ENCODE results near the gene SDHAF2. TPM values are rescaled to one million over a fixed set of nuclear protein-coding genes. Genes with fewer than 3 reads are reported as not detected.

SDHAF2 gene
- total and polyA plus RNA-seq, 2 of the 13 experiments (the other 11 are each of a cell fraction or from before 2014, with no cell fraction given): 44.2 to 70.4 TPM

DNA sequence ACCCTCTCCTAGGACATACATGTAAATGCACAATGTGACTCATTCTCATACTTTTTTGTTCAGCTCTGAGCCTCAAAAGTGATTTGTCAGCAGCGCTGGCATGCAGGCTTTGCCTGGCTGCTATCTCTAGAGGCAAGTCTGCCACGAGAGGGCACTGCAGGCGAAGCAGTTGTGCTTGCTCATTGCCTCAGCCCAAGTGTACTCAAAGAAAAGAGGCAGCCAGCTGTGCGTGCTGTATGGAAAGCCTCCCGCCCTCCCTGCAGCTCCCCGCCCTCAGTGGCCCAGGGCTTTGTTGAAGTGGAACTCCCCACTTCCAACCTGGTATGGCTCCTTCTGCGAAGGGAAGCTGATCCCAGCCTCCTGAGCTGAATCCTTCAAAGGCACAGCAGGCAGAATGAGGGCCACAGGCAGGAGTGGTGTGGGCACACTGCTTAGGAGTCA is 16.3 kb downstream of the SDHAF2 start (continued):
- TF ChIP-seq ZNF501 (CRISPR knock-in tag; IDR thresholded peaks at IDR 0.05) (peak; percentile 59), HNF4G (IDR thresholded peaks at IDR 0.05; ENCODE audit: borderline replicate concordance, low read depth, low read length) (no peak), HNF4G (CRISPR knock-in tag; IDR thresholded peaks at IDR 0.05; ENCODE audit: borderline replicate concordance, low read depth) (no peak), THAP11 (CRISPR knock-in tag; IDR thresholded peaks at IDR 0.05) (no peak), HDAC2 (CRISPR knock-in tag; IDR thresholded peaks at IDR 0.05) (peak; percentile 28; the same call in 1 of the 2 replicates), MAFK (conservative IDR thresholded peaks at IDR 0.05 in 1 of 2, IDR thresholded peaks at IDR 0.05 in 1 of 2; ENCODE audit: low read length in 2 of 2) (peak; percentile 91 to 97), HNRNPH1 (optimal IDR thresholded peaks at IDR 0.05; ENCODE audit: low read depth, low read length) (no peak), SSRP1 (CRISPR knock-in tag; IDR thresholded peaks at IDR 0.05) (no peak), CBX5 (CRISPR knock-in tag; IDR thresholded peaks at IDR 0.05; ENCODE audit: borderline replicate concordance) (peak; percentile 62; the same call in 1 of the 2 replicates), ZNF446 (CRISPR knock-in tag; IDR thresholded peaks at IDR 0.05) (no peak), HMG20B (CRISPR knock-in tag; conservative IDR thresholded peaks at IDR 0.05) (no peak), ZNF350 (CRISPR knock-in tag; IDR thresholded peaks at IDR 0.05; ENCODE audit: borderline replicate concordance, low read depth) (peak; percentile 30; the same call in 1 of the 2 replicates), ZFYVE20 (CRISPR knock-in tag; IDR thresholded peaks at IDR 0.05; ENCODE audit: borderline replicate concordance, low read depth) (no peak)
- TF ChIP-seq, protein P1, sequence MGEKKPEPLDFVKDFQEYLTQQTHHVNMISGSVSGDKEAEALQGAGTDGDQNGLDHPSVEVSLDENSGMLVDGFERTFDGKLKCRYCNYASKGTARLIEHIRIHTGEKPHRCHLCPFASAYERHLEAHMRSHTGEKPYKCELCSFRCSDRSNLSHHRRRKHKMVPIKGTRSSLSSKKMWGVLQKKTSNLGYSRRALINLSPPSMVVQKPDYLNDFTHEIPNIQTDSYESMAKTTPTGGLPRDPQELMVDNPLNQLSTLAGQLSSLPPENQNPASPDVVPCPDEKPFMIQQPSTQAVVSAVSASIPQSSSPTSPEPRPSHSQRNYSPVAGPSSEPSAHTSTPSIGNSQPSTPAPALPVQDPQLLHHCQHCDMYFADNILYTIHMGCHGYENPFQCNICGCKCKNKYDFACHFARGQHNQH (CRISPR knock-in tag; IDR thresholded peaks at IDR 0.05): no peak
- TF ChIP-seq, protein P2, sequence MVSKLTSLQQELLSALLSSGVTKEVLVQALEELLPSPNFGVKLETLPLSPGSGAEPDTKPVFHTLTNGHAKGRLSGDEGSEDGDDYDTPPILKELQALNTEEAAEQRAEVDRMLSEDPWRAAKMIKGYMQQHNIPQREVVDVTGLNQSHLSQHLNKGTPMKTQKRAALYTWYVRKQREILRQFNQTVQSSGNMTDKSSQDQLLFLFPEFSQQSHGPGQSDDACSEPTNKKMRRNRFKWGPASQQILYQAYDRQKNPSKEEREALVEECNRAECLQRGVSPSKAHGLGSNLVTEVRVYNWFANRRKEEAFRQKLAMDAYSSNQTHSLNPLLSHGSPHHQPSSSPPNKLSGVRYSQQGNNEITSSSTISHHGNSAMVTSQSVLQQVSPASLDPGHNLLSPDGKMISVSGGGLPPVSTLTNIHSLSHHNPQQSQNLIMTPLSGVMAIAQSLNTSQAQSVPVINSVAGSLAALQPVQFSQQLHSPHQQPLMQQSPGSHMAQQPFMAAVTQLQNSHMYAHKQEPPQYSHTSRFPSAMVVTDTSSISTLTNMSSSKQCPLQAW (CRISPR knock-in tag; IDR thresholded peaks at IDR 0.05): 0 out of 2 replicates have a peak, but pooled peaks have one; percentile 46
- TF ChIP-seq, protein P3, sequence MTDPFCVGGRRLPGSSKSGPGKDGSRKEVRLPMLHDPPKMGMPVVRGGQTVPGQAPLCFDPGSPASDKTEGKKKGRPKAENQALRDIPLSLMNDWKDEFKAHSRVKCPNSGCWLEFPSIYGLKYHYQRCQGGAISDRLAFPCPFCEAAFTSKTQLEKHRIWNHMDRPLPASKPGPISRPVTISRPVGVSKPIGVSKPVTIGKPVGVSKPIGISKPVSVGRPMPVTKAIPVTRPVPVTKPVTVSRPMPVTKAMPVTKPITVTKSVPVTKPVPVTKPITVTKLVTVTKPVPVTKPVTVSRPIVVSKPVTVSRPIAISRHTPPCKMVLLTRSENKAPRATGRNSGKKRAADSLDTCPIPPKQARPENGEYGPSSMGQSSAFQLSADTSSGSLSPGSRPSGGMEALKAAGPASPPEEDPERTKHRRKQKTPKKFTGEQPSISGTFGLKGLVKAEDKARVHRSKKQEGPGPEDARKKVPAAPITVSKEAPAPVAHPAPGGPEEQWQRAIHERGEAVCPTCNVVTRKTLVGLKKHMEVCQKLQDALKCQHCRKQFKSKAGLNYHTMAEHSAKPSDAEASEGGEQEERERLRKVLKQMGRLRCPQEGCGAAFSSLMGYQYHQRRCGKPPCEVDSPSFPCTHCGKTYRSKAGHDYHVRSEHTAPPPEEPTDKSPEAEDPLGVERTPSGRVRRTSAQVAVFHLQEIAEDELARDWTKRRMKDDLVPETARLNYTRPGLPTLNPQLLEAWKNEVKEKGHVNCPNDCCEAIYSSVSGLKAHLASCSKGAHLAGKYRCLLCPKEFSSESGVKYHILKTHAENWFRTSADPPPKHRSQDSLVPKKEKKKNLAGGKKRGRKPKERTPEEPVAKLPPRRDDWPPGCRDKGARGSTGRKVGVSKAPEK (CRISPR knock-in tag; IDR thresholded peaks at IDR 0.05; ENCODE audit: borderline replicate concordance): no peak
- TF ChIP-seq, protein P4, sequence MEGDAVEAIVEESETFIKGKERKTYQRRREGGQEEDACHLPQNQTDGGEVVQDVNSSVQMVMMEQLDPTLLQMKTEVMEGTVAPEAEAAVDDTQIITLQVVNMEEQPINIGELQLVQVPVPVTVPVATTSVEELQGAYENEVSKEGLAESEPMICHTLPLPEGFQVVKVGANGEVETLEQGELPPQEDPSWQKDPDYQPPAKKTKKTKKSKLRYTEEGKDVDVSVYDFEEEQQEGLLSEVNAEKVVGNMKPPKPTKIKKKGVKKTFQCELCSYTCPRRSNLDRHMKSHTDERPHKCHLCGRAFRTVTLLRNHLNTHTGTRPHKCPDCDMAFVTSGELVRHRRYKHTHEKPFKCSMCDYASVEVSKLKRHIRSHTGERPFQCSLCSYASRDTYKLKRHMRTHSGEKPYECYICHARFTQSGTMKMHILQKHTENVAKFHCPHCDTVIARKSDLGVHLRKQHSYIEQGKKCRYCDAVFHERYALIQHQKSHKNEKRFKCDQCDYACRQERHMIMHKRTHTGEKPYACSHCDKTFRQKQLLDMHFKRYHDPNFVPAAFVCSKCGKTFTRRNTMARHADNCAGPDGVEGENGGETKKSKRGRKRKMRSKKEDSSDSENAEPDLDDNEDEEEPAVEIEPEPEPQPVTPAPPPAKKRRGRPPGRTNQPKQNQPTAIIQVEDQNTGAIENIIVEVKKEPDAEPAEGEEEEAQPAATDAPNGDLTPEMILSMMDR (CRISPR knock-in tag; IDR thresholded peaks at IDR 0.05): peak; percentile 95
- TF ChIP-seq, protein P5, sequence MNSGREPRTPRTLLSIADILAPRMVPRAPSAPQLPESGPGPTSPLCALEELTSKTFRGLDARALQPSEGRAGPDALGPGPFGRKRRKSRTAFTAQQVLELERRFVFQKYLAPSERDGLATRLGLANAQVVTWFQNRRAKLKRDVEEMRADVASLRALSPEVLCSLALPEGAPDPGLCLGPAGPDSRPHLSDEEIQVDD (CRISPR knock-in tag; IDR thresholded peaks at IDR 0.05; ENCODE audit: borderline replicate concordance): no peak
- TF ChIP-seq, protein P6, sequence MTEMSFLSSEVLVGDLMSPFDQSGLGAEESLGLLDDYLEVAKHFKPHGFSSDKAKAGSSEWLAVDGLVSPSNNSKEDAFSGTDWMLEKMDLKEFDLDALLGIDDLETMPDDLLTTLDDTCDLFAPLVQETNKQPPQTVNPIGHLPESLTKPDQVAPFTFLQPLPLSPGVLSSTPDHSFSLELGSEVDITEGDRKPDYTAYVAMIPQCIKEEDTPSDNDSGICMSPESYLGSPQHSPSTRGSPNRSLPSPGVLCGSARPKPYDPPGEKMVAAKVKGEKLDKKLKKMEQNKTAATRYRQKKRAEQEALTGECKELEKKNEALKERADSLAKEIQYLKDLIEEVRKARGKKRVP (CRISPR knock-in tag; IDR thresholded peaks at IDR 0.05): 0 out of 4 replicates have a peak, but pooled peaks of 1 of the 2 experiments have one; percentile 46
- TF ChIP-seq, protein P7, sequence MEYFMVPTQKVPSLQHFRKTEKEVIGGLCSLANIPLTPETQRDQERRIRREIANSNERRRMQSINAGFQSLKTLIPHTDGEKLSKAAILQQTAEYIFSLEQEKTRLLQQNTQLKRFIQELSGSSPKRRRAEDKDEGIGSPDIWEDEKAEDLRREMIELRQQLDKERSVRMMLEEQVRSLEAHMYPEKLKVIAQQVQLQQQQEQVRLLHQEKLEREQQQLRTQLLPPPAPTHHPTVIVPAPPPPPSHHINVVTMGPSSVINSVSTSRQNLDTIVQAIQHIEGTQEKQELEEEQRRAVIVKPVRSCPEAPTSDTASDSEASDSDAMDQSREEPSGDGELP (IDR thresholded peaks at IDR 0.05; ENCODE audit: borderline replicate concordance, low read depth): peak; percentile 75; the same call in 1 of the 2 replicates
